IPS-18a (cell line): ENCODE results near the gene MRTFB.
A peak's percentile ranks its signal among the peaks of the same experiment; 100 is the strongest.

Source experiments
- H3K27ac ChIP-seq: one replicate; pipeline ENCODE4 v1.5.1; 2013; ENCODE audit warnings: low read length
- H3K27me3 ChIP-seq: one replicate; pipeline ENCODE4 v1.6.1; 2013; ENCODE audit warnings: mild to moderate bottlenecking, low read length; ENCODE audit not compliant: control insufficient read depth, insufficient read depth
- H3K36me3 ChIP-seq: one replicate; pipeline ENCODE4 v1.6.1; 2013; ENCODE audit warnings: low read depth, low read length; ENCODE audit not compliant: control insufficient read depth
- H3K4me1 ChIP-seq: one replicate; pipeline ENCODE4 v1.6.1; 2013; ENCODE audit warnings: low read depth, low read length; ENCODE audit not compliant: control insufficient read depth
- H3K4me3 ChIP-seq: one replicate; pipeline ENCODE4 v1.5.1; 2013; ENCODE audit warnings: low read length
- H3K9ac ChIP-seq: one replicate; pipeline ENCODE4 v1.6.1; 2013; ENCODE audit warnings: mild to moderate bottlenecking, low read length, moderate library complexity
- H3K9me3 ChIP-seq: one replicate; pipeline ENCODE4 v1.6.1; 2013; ENCODE audit warnings: low read depth, low read length; ENCODE audit not compliant: control insufficient read depth

MRTFB gene

DNA sequence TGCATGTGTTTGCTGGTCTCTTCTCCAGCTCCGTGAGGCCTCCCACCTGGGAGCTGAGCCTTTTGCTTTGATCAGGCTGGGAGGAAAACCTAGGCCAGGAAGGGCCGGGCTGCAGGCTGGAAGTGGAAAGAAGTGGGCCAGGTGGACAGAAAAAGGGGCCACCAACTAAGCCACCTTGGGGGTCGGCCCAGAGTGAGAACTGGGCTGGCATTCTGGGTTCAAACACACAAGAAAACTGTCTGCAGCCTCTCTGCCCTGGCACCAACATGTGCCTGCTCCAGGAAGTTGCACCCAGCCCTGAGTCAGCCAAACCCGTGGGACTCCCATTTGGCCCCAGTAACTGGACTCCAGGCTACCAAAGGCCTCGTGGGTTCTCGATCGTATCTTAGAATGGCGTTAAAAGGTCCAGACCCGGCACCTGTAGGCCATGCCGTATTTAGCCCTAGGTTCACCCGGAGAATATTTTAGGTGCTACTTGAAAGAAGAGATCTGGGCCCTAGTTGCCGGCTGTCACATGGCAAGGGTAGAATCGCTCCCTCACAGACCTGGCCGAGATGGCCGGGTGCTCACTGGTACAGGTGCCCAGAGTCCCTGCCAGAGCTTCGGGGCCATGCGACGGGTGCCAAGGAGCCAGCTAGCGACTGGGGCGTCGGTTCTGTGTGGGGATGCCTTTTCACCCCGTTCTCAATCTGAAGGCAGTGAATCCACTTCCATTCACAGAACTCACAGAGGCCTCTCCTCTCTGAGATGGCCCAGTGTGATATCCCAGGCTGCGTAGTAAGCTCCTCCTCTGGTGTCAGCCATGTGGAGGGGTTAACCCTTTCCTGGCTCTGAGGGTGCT, 236.6 kb downstream of the MRTFB start:
- no peaks in the 10 kb centered on the region for H3K36me3 ChIP-seq
- no peaks in the 10 kb centered on the region for H3K9me3 ChIP-seq
- H3K27ac ChIP-seq, result no peak overlapping the region
- peaks cover 59% of the 10 kb centered on the region for H3K4me1 ChIP-seq
- H3K9ac ChIP-seq, result no peak overlapping the region
- no peak overlapping the region for H3K4me3 ChIP-seq
- peaks cover 22% of the 10 kb centered on the region for H3K27me3 ChIP-seq

DNA sequence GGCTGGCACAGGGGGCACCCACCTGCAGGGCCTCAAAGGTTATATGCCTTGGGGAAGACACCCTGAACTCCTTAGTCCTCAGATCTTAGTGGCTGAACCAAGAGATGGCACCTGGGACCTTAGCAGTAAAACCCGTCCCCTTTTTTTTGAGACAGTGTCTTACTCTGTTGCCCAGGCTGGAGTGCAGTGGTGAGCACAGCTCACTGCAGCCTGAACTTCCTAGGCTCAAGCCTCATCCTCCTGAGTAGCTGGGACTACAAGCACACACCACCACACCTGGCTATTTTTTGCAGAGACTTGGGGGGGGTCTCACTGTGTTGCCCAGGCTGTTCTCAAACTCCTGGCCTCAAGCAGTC, 237.2 kb downstream of the MRTFB start:
- Histone ChIP-seq H3K9me3 (no peaks in the 10 kb centered on the region), H3K27ac (no peak overlapping the region), H3K4me1 (peaks cover 59% of the 10 kb centered on the region), H3K36me3 (no peaks in the 10 kb centered on the region), H3K9ac (no peak overlapping the region), H3K27me3 (peaks cover 18% of the 10 kb centered on the region), H3K4me3 (no peak overlapping the region)

DNA sequence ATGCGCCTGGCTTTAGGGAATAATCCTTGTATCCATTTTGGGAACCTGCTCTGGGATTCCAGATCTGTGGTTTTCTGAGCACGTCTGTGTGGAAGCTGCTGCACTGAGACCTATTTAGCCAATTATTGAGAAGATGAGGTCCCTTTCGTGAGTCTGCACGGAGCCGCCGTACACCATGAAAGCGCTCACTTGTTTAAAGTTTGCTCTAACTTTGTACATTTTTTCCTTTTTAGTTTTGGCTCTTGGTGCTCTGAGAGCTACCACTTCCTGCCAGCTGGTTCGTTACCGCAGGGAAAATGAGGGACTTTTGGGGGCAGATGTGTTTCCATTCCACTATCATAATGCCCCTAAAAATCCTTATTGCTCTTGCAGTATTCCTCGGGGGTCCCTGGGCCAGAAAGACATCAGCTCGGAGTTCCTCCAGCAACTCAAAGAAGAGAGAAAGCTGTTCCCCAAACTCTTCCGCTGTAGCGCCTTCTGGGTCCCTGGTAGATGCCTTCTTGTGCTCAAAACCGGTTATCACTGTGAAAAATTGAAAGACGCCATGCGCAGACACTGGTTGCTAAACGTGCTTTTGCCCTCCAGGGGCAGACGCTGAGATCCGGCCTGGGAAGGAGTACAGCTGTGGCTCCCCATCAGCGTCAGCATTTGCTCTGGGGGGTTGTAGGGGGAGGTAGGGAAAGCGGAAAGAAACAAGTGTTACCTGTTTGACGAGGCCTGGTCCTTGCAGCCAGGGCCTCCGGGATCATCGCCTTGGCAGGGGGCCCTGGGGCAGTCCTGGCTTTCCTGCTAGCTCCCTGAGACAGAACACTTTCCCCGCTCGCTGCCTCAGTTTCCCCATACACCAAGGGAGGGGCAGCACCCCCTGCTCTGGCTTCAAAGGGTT, 238.1 kb downstream of the MRTFB start:
- H3K4me3 ChIP-seq, result no peak overlapping the region
- H3K27me3 ChIP-seq, result peaks cover 9% of the 10 kb centered on the region
- H3K9me3 ChIP-seq, result no peaks in the 10 kb centered on the region
- peaks cover 57% of the 10 kb centered on the region for H3K4me1 ChIP-seq
- H3K36me3 ChIP-seq, result no peaks in the 10 kb centered on the region
- H3K27ac ChIP-seq, result no peak overlapping the region
- no peak overlapping the region for H3K9ac ChIP-seq

DNA sequence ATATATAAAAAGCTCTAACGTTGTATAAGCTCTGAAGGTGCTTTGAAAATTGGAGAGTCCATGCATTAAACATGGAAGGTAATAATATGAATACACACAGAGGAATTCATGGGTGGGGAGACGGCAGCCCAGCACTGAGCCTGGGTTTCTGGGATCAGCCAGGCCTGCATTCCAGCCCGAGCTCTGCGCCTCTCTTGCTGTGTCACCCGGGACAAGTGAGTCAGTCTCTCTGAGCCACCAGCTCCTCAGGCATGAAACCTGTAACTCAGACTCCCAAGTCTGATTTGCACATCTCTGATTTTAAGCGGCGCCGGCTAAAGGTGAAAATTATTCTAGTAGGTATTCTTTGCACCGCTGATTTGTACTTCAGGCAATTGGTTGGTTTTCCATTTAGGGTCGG, 238.8 kb downstream of the MRTFB start:
- Histone ChIP-seq H3K4me3 (no peak overlapping the region), H3K9ac (no peak overlapping the region), H3K27me3 (peaks cover 3% of the 10 kb centered on the region), H3K9me3 (no peaks in the 10 kb centered on the region), H3K4me1 (peaks cover 54% of the 10 kb centered on the region), H3K27ac (no peak overlapping the region), H3K36me3 (no peaks in the 10 kb centered on the region)

DNA sequence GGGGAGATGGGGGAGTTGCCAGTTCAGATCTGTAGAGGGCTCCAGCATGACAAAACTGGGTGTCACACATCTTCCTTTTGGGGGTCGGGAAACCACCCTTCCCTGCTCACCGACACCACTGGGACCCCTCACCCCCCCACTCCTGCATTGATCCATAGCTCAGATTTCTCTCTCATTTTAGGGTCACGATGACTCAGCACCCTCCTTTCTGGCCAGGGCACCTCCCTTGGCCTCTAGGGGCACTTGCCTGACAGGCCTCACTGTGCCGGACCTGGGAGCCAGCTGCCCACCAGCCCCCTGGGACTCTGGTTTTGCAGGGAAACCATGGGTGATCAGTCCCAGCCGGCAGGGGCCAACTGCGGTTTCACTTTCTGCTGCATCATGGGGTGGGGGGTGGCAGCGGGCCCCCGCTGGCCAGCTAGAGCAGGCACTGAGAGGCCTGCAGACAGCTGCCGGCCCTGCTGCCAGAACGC, 239.4 kb downstream of the MRTFB start:
- Histone ChIP-seq H3K9ac (peak overlapping the region; percentile 53), H3K9me3 (no peaks in the 10 kb centered on the region), H3K36me3 (no peaks in the 10 kb centered on the region), H3K4me1 (peaks cover 47% of the 10 kb centered on the region), H3K27ac (peak overlapping the region; percentile 70), H3K4me3 (no peak overlapping the region), H3K27me3 (no peaks in the 10 kb centered on the region)

DNA sequence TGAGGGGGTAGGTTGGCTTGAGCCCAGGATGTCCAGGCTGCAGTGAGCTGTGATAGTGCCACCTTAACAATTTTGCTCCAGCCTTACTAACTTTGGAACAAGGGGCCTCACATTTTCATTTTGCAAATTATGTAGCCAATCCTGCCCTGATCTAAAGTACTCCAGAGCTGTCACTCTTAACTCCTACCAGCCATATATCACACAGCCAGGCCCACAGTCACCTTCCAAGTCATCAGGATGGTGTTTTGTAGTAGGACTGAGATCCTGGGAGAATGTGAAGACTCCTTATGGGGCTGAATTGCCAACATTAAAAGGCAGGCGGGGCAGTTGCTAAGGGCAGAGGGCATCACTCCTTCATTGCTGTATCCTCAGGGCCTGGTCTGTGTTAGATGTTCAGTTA, 243.0 kb downstream of the MRTFB start:
- Histone ChIP-seq H3K4me3 (no peak overlapping the region), H3K27ac (no peak overlapping the region), H3K36me3 (no peaks in the 10 kb centered on the region), H3K9me3 (no peaks in the 10 kb centered on the region), H3K9ac (no peak overlapping the region), H3K27me3 (no peaks in the 10 kb centered on the region), H3K4me1 (peaks cover 18% of the 10 kb centered on the region)

DNA sequence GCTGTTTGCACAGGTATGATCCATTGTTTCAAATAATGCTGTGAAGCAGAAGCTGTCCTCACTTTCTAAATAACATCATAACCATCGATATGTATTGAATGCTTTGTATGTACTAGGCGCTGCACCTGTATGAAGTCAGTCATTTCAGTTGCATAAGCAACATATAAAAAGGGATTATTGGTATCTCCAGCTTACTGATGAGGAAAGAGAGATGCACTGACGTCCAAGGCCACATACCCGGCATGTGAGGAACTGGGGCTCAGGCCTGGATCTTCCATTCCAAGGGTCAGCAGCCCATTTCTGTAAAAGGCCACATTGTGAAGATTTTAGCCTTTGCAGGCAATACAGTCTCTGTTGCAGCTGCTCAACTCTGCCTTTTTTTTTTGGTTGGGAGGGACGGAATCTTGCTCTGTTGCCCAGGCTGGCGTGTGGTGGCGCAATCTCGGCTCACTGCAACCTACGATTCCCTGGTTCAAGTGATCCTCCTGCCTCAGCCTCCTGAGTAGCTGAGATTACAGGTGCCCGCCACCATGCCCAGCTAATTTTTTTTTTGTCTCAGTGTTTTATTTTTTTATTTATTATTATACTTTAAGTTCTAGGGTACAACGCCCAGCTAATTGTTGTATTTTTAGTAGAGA, 244.7 kb downstream of the MRTFB start:
- Histone ChIP-seq H3K9ac (no peak overlapping the region), H3K4me1 (peaks cover 2% of the 10 kb centered on the region), H3K27me3 (no peaks in the 10 kb centered on the region), H3K4me3 (no peak overlapping the region), H3K36me3 (no peaks in the 10 kb centered on the region), H3K9me3 (no peaks in the 10 kb centered on the region), H3K27ac (no peak overlapping the region)
